KMS-11 (cell line): ENCODE measurements around the gene GLMP.

Experiments used
- H2AFZ ChIP-seq: fragments of 200-600 bp; sonication (generic); 2 replicates; pipeline ENCODE4 v1.6.1; 2016; ENCODE audit warnings: antibody characterized with exemption, mixed run types, low read depth
- H3K27ac ChIP-seq: fragments of 200-600 bp; sonication (generic); 2 replicates; pipeline ENCODE4 v1.6.1; 2016; ENCODE audit warnings: mild to moderate bottlenecking, mixed run types
- H3K27me3 ChIP-seq: fragments of 200-600 bp; sonication (generic); 2 replicates; pipeline ENCODE4 v1.6.1; 2017; ENCODE audit warnings: mild to moderate bottlenecking, low read depth, mixed run types, moderate library complexity; ENCODE audit not compliant: insufficient read depth
- H3K36me3 ChIP-seq: fragments of 200-600 bp; sonication (generic); 2 replicates; pipeline ENCODE4 v1.6.1; 2017; ENCODE audit warnings: mild to moderate bottlenecking, mixed run types; ENCODE audit not compliant: insufficient read depth
- H3K4me1 ChIP-seq: fragments of 200-600 bp; sonication (generic); 2 replicates; pipeline ENCODE4 v1.6.1; 2016; ENCODE audit warnings: mild to moderate bottlenecking, low read depth, mixed run types; ENCODE audit not compliant: poor library complexity, severe bottlenecking
- H3K4me2 ChIP-seq: fragments of 200-600 bp; sonication (generic); 2 replicates; pipeline ENCODE4 v1.7.0; 2016; ENCODE audit warnings: mild to moderate bottlenecking, mixed run types
- H3K4me3 ChIP-seq: fragments of 200-600 bp; sonication (generic); IDR thresholded peaks from 2 replicates; pipeline ENCODE4 v1.6.1; 2017; ENCODE audit warnings: low read depth, low read length, mixed read lengths; ENCODE audit not compliant: insufficient read depth
- H3K79me2 ChIP-seq: fragments of 200-600 bp; sonication (generic); 2 replicates; pipeline ENCODE4 v1.6.1; 2016; ENCODE audit warnings: low read depth, mixed run types; ENCODE audit not compliant: insufficient read depth
- H3K9ac ChIP-seq: fragments of 200-600 bp; sonication (generic); 2 replicates; pipeline ENCODE4 v1.6.1; 2016; ENCODE audit warnings: mild to moderate bottlenecking, mixed run types
- H4K20me1 ChIP-seq: fragments of 200-600 bp; sonication (generic); 2 replicates; pipeline ENCODE4 v1.6.1; 2016; ENCODE audit warnings: mild to moderate bottlenecking, mixed run types; ENCODE audit not compliant: insufficient read depth
- TF ChIP-seq, protein P1 (sequence below): fragments of 200-600 bp; sonication (generic); conservative IDR thresholded peaks from 2 replicates; pipeline ENCODE4 v1.6.1; 2017; ENCODE audit warnings: low read depth, mild to moderate bottlenecking, antibody characterized with exemption, low read length, moderate library complexity, mixed read lengths

Gene GLMP

DNA sequence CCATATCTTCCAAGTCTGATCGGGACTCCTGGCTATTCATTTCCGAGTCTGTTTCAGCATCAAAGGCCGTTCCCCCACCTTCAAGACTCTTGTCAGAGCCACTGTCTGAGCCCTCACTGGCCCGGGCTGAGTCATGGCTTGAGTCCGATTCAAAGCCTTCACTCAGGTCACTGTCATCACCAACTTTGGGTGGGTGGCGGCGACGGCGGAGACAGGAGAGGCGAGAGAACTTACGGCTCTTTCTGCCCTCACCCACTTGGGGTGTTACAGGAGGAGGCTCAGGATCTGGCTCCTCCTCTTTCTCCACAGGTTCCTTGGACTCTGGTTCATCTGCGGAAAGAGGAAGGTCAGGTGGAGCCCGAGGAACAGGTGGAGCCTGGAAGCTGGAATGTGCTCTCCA is 29.4 kb downstream of the GLMP start:
- H3K9ac ChIP-seq: no peak overlapping the region
- no peak overlapping the region for H2AFZ ChIP-seq
- H3K4me1 ChIP-seq: peaks cover 11% of the 10 kb centered on the region
- no peaks in the 10 kb centered on the region for H3K27me3 ChIP-seq
- peaks cover 56% of the 10 kb centered on the region for H3K36me3 ChIP-seq
- no peak overlapping the region for H3K4me2 ChIP-seq
- H4K20me1 ChIP-seq: no peaks in the 10 kb centered on the region
- no peak overlapping the region for H3K27ac ChIP-seq
- H3K79me2 ChIP-seq: no peaks in the 10 kb centered on the region
- TF ChIP-seq, protein P1, sequence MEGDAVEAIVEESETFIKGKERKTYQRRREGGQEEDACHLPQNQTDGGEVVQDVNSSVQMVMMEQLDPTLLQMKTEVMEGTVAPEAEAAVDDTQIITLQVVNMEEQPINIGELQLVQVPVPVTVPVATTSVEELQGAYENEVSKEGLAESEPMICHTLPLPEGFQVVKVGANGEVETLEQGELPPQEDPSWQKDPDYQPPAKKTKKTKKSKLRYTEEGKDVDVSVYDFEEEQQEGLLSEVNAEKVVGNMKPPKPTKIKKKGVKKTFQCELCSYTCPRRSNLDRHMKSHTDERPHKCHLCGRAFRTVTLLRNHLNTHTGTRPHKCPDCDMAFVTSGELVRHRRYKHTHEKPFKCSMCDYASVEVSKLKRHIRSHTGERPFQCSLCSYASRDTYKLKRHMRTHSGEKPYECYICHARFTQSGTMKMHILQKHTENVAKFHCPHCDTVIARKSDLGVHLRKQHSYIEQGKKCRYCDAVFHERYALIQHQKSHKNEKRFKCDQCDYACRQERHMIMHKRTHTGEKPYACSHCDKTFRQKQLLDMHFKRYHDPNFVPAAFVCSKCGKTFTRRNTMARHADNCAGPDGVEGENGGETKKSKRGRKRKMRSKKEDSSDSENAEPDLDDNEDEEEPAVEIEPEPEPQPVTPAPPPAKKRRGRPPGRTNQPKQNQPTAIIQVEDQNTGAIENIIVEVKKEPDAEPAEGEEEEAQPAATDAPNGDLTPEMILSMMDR: no peak
- H3K4me3 ChIP-seq: no peak overlapping the region

GRCh38 chr1:156263288-156263655 is 32.2 kb downstream of the GLMP start:
- H4K20me1 ChIP-seq: no peaks in the 10 kb centered on the region
- no peaks in the 10 kb centered on the region for H3K27me3 ChIP-seq
- H3K9ac ChIP-seq: no peak overlapping the region
- no peak overlapping the region for H3K27ac ChIP-seq
- H3K4me2 ChIP-seq: no peak overlapping the region
- no peak overlapping the region for H3K4me3 ChIP-seq
- no peak overlapping the region for H2AFZ ChIP-seq
- peaks cover 63% of the 10 kb centered on the region; the same call in 1 of the 2 replicates for H3K36me3 ChIP-seq
- no peaks in the 10 kb centered on the region for H3K79me2 ChIP-seq
- TF ChIP-seq, protein P1: no peak
- H3K4me1 ChIP-seq: peaks cover 18% of the 10 kb centered on the region

DNA sequence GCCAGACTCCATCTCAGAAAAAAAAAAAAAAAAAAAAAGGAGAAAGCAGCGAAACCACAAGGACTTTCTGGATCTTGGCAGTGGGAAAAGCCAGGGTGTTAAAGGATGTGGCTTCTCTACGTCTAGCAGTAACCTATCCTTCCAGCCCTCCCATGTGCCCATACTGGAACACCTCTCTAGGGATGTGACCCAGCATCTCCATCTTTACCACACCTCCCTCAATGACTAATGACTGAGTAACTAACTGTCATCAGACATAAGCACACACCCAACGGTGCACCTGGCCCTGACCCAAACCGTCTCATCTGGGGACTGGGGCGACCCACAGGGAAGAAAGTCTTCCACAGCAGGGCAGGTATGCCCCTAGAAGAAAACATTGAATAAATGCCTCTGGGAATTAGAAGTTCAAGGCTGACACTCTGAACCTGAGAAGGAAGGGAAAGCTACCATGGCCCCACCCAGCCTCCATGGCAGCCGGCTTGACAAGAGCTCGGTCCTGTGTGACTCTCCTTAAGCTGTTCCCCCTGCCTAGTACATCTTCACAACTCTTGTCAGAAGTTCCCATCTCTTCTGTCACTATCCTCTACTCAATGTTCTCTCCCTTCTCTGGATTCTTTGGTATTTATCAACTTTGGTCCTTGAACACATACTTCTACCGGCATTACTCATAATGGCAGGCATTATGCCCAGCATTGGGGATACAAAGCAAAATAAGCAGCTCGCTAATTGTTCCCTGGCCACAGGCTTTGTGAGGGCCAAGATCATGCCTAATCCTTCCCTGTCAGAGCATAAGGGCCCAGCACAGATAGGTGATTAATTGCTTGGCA is 32.8 kb downstream of the GLMP start:
- H3K9ac ChIP-seq: no peak overlapping the region
- H3K4me2 ChIP-seq: no peak overlapping the region
- peaks cover 18% of the 10 kb centered on the region for H3K4me1 ChIP-seq
- no peaks in the 10 kb centered on the region for H3K79me2 ChIP-seq
- TF ChIP-seq, protein P1: no peak
- no peak overlapping the region for H2AFZ ChIP-seq
- H3K36me3 ChIP-seq: peaks cover 63% of the 10 kb centered on the region; the same call in 1 of the 2 replicates
- no peak overlapping the region for H3K27ac ChIP-seq
- no peaks in the 10 kb centered on the region for H3K27me3 ChIP-seq
- no peaks in the 10 kb centered on the region for H4K20me1 ChIP-seq
- no peak overlapping the region for H3K4me3 ChIP-seq

DNA sequence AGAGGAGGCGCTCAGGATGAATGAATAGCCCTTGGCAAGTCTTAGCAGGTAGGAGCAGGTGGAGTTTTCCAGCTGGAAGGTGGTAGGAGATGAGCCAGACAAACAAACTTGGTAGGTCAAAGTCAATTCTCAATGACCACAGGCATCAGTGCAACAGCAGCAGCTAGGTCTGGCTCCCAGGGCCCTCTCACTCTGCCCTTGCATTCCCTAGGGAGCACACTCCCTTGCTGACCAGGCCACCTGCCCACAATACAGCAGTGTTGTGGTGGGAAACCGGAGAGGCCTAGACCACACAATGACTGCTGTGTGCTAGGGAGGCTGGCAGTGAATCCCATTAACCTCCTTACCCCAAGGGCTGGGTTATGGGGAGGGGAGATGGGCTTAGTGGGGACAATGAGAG is 34.6 kb downstream of the GLMP start:
- Histone ChIP-seq H3K27ac (no peak overlapping the region; the same call in 1 of the 2 replicates), H3K4me2 (no peak overlapping the region), H3K79me2 (no peaks in the 10 kb centered on the region), H3K4me1 (peaks cover 18% of the 10 kb centered on the region), H4K20me1 (no peaks in the 10 kb centered on the region), H3K27me3 (no peaks in the 10 kb centered on the region), H3K36me3 (peaks cover 58% of the 10 kb centered on the region; the same call in 1 of the 2 replicates), H3K4me3 (no peak overlapping the region), H3K9ac (no peak overlapping the region), H2AFZ (no peak overlapping the region)
- TF ChIP-seq, protein P1: no peak
